Right lobe of liver (tissue), 6 donors: ENCODE data around the gene C1QTNF7. TPM values are rescaled to one million over a fixed set of nuclear protein-coding genes. Genes with fewer than 3 reads are reported as not detected.

Experiments
- ATAC-seq, 4 donors: fragments of 200-7000 bp; cut with Tn5 transposase; one replicate each; pipeline ENCODE4 v1.9.1; 2020; ENCODE audit warnings: mild to moderate bottlenecking in 4 of 4, moderate library complexity in 4 of 4
- DNase-seq, 3 donors: peaks; one replicate each; pipeline ENCODE4 v3.0.0-alpha.2; 2020
- H3K27ac ChIP-seq, 3 donors: fragments of 200-600 bp; one replicate each; pipeline ENCODE4 v1.8.0; 2022
- H3K27me3 ChIP-seq, 2 donors: fragments of 200-600 bp; one replicate each; pipeline ENCODE4 v1.8.0; 2022
- H3K36me3 ChIP-seq, 4 donors: fragments of 200-600 bp; sonication (generic) in 1 of 4; one replicate each; pipeline versions ENCODE4 v1.5.1 to v1.8.0; 2017 to 2022; ENCODE audit warnings: control low read depth in 1 of 4
- H3K4me1 ChIP-seq, 4 donors: fragments of 200-600 bp; sonication (generic) in 1 of 4; one replicate each; pipeline versions ENCODE4 v1.5.1 to v1.8.0; 2017 to 2022; ENCODE audit warnings: control low read depth in 1 of 4
- H3K4me3 ChIP-seq, 3 donors: fragments of 200-600 bp; one replicate each; pipeline ENCODE4 v1.8.0; 2022
- H3K9me3 ChIP-seq, 4 donors: fragments of 200-600 bp; sonication (generic) in 1 of 4; one replicate each; pipeline versions ENCODE4 v1.5.1 to v1.8.0; 2017 to 2022; ENCODE audit warnings: control low read depth in 1 of 4
- CTCF ChIP-seq, 4 donors: fragments of 200-600 bp in 3 of 4; fragments of 450-650 bp in 1 of 4; IDR thresholded peaks; one replicate each; pipeline versions ENCODE4 v1.5.1 to v1.8.0; 2016 to 2022; ENCODE audit warnings: antibody characterized with exemption in 4 of 4, mild to moderate bottlenecking in 2 of 4
- POLR2A ChIP-seq: fragments of 450-650 bp; IDR thresholded peaks from one replicate; pipeline ENCODE4 v1.6.1; 2017; ENCODE audit warnings: antibody characterized with exemption, mild to moderate bottlenecking
- WGBS: methylation state at CpG from one replicate; pipeline ENCODE4 v1.1.6; 2018; ENCODE audit warnings: low coverage, low lambda C conversion rate; ENCODE audit not compliant: insufficient coverage; ENCODE audit errors: missing lambda C conversion rate; 5-methylcytosine and 5-hydroxymethylcytosine counted together
- intact Hi-C, 2 donors: fragments of 100-400 bp; cut with DNase I; formaldehyde crosslinking; loops; one replicate each; pipeline versions ENCODE4 v1.11.2 to v1.14.1; 2022
- total RNA-seq, 6 experiments: library from RNA; depleted of rRNA in 2 of 6; stranded (reverse); fragments of >200 nt in 2 of 6; fragmentation: NEBNext Ultra II Directional in 3 of 6; extraction: Animal tissue kit (Norgen Biotek cat#: 25700) in 3 of 6; gene quantifications; one replicate each; pipeline versions ENCODE4 v1.1.0 to v1.2.4, GENCODE V29; 2016 to 2023
- donor health status: DM: no; HTN: yes; CAD: no.
- donor health status: DM: no; HTN: no; CAD: no.
- donor health status: DM: no; HTN: no; CAD: no.
- donor health status: DM: no; HTN: yes; CAD: no.
- donor health status: DM: no; HTN: yes; CAD: no.

The C1QTNF7 gene
- total RNA-seq, 6 experiments from 2014 or later: 0.15 to 1.2 (median 0.27) TPM

- Histone ChIP-seq H3K9me3 (no peaks in the 10 kb centered on the region), H3K4me1 (no peaks in the 10 kb centered on the region), H3K4me3 (no peak overlapping the region), H3K27ac (no peak overlapping the region), H3K36me3 (no peaks in the 10 kb centered on the region), H3K27me3 (no peaks in the 10 kb centered on the region)
- 100% methylated on average over 2 of the region's 2 CpGs for WGBS
- DNase-seq (no peak), ATAC-seq (no peak)
- TF ChIP-seq CTCF (IDR thresholded peaks at IDR 0.05) (no peak), POLR2A (no peak)
- intact Hi-C loops: no loop called here
Measured at GRCh38 chr4:15481961-15482745, 54.3 kb downstream of the C1QTNF7 start.

GRCh38 chr4:15482842-15483241, 55.0 kb downstream of the C1QTNF7 start:
- no peak for DNase-seq
- Histone ChIP-seq H3K4me1 (no peaks in the 10 kb centered on the region), H3K4me3 (no peak overlapping the region), H3K9me3 (no peaks in the 10 kb centered on the region), H3K36me3 (no peaks in the 10 kb centered on the region), H3K27ac (no peak overlapping the region), H3K27me3 (no peaks in the 10 kb centered on the region)
- 82% methylated on average over 2 of the region's 2 CpGs for WGBS
- ATAC-seq: no peak
- TF ChIP-seq CTCF (IDR thresholded peaks at IDR 0.05): no peak
- no peak for TF ChIP-seq POLR2A
- intact Hi-C loops: no loop called here

GRCh38 chr4:15488136-15488535, 60.3 kb downstream of the C1QTNF7 start:
- Histone ChIP-seq H3K4me3 (no peak overlapping the region), H3K27me3 (no peaks in the 10 kb centered on the region), H3K4me1 (no peaks in the 10 kb centered on the region), H3K9me3 (no peaks in the 10 kb centered on the region), H3K36me3 (no peaks in the 10 kb centered on the region), H3K27ac (no peak overlapping the region)
- intact Hi-C loops: no loop called here
- no peak for ATAC-seq
- no peak for TF ChIP-seq POLR2A
- no peak for TF ChIP-seq CTCF (IDR thresholded peaks at IDR 0.05)
- no peak for DNase-seq

- WGBS: 83% methylated on average over 2 of the region's 6 CpGs
- TF ChIP-seq CTCF (IDR thresholded peaks at IDR 0.05) (no peak), POLR2A (no peak)
- Histone ChIP-seq H3K27ac (no peak overlapping the region), H3K27me3 (no peaks in the 10 kb centered on the region), H3K36me3 (no peaks in the 10 kb centered on the region), H3K9me3 (no peaks in the 10 kb centered on the region), H3K4me1 (no peaks in the 10 kb centered on the region), H3K4me3 (no peak overlapping the region)
- intact Hi-C loops: no loop called here
- DNase-seq: no peak
- ATAC-seq: no peak
Measured at GRCh38 chr4:15488658-15489470, 61.0 kb downstream of the C1QTNF7 start.
